ENCODE measurements around the gene PAEP. TPM values are rescaled to one million over a fixed set of nuclear protein-coding genes. Genes with fewer than 3 reads are reported as not detected.
"Not testable (repeated sequence)": the region's sequence is repeated elsewhere in the genome, so short reads cannot be mapped to it uniquely, and the experiment has no call there.

Gene PAEP
- total RNA-seq, 1 donor from 2014 or later, result not detected

GRCh38 chr9:135525241-135526088 is 36.1 kb upstream of the PAEP start:
- intact Hi-C loops (cut with micrococcal nuclease), result no loop called here

GRCh38 chr9:135526089-135526729 is 35.3 kb upstream of the PAEP start:
- intact Hi-C loops (cut with micrococcal nuclease), result no loop called here

GRCh38 chr9:135526730-135527571 is 34.6 kb upstream of the PAEP start:
- intact Hi-C loops (cut with micrococcal nuclease), result no loop called here

- intact Hi-C loops (cut with micrococcal nuclease), result not testable (repeated sequence)
Observed at GRCh38 chr9:135528842-135529435, 32.6 kb upstream of the PAEP start.

- intact Hi-C loops (cut with micrococcal nuclease), result no loop called here
Observed at GRCh38 chr9:135530146-135530545, 31.4 kb upstream of the PAEP start.

GRCh38 chr9:135531096-135531495 is 30.5 kb upstream of the PAEP start:
- intact Hi-C loops (cut with micrococcal nuclease), result no loop called here

GRCh38 chr9:135533113-135533512 is 28.4 kb upstream of the PAEP start:
- intact Hi-C loops (cut with micrococcal nuclease), result no loop called here

- intact Hi-C loops (cut with micrococcal nuclease), result no loop called here
Observed at GRCh38 chr9:135533674-135534073, 27.9 kb upstream of the PAEP start.

- intact Hi-C loops (cut with micrococcal nuclease), result not testable (repeated sequence)
Observed at GRCh38 chr9:135534192-135534711, 27.3 kb upstream of the PAEP start.

GRCh38 chr9:135534826-135535225 is 26.7 kb upstream of the PAEP start:
- intact Hi-C loops (cut with micrococcal nuclease), result not testable (repeated sequence)

- intact Hi-C loops (cut with micrococcal nuclease), result not testable (repeated sequence)
Observed at GRCh38 chr9:135535631-135536030, 25.9 kb upstream of the PAEP start.

GRCh38 chr9:135536216-135536615 is 25.3 kb upstream of the PAEP start:
- intact Hi-C loops (cut with micrococcal nuclease), result no loop called here

GRCh38 chr9:135543262-135543894 is 18.2 kb upstream of the PAEP start:
- intact Hi-C loops (cut with micrococcal nuclease), result not testable (repeated sequence)

GRCh38 chr9:135544981-135545635 is 16.4 kb upstream of the PAEP start:
- intact Hi-C loops (cut with micrococcal nuclease), result no loop called here

GRCh38 chr9:135545646-135546176 is 15.8 kb upstream of the PAEP start, which contains the start of gene OBP2A:
Gene OBP2A (plus strand): TSS chr9:135546126. CDS start chr9:135546181, 55 bp downstream.
- intact Hi-C loops (cut with micrococcal nuclease), result not testable (repeated sequence)

GRCh38 chr9:135546792-135547617 is 14.6 kb upstream of the PAEP start:
- intact Hi-C loops (cut with micrococcal nuclease), result not testable (repeated sequence)

- intact Hi-C loops (cut with micrococcal nuclease), result no loop called here
Observed at GRCh38 chr9:135547756-135548736, 13.5 kb upstream of the PAEP start.
